GM06990 (cell line): ENCODE measurements around the gene SIL1.

Experiments used
- DNase-seq: peaks from one replicate; pipeline ENCODE4 v3.0.0-alpha.2; 2011; ENCODE audit not compliant: insufficient read length; ENCODE audit errors: extremely low read depth
- H3K27me3 ChIP-seq: replicated peaks from 2 replicates; pipeline ENCODE4 v1.6.0; 2011; ENCODE audit warnings: low read length; ENCODE audit not compliant: control insufficient read depth, insufficient read depth
- H3K36me3 ChIP-seq: 2 replicates; pipeline ENCODE4 v1.5.1; 2011; ENCODE audit warnings: low read length; ENCODE audit not compliant: control insufficient read depth, insufficient read depth
- H3K4me3 ChIP-seq: replicated peaks from 2 replicates; pipeline ENCODE4 v1.5.1; 2011; ENCODE audit warnings: low read depth, mild to moderate bottlenecking, control low read depth, low read length
- CTCF ChIP-seq: IDR thresholded peaks from 2 replicates; pipeline ENCODE4 v1.5.1; 2011; ENCODE audit warnings: low read length, control low read depth, mild to moderate bottlenecking, inconsistent platforms; ENCODE audit not compliant: insufficient read depth, poor library complexity, severe bottlenecking

Gene SIL1

GRCh38 chr5:138954257-138955012 lies 243.7 kb downstream of the SIL1 start:
- no peak for TF ChIP-seq CTCF
- no peak overlapping the region for H3K4me3 ChIP-seq
- no peak for DNase-seq

GRCh38 chr5:138953387-138954256 lies 244.5 kb downstream of the SIL1 start:
- H3K4me3 ChIP-seq, result no peak overlapping the region
- no peaks in the 10 kb centered on the region for H3K27me3 ChIP-seq
- peaks cover 11% of the 10 kb centered on the region for H3K36me3 ChIP-seq
- no peak for TF ChIP-seq CTCF
- DNase-seq, result no peak

More at GRCh38 chr5:138954257-138955012, 243.7 kb downstream of the SIL1 start:
- no peaks in the 10 kb centered on the region for H3K27me3 ChIP-seq
- peaks cover 9% of the 10 kb centered on the region for H3K36me3 ChIP-seq

- Histone ChIP-seq H3K36me3 (peaks cover 13% of the 10 kb centered on the region), H3K4me3 (no peak overlapping the region), H3K27me3 (no peaks in the 10 kb centered on the region)
- no peak for DNase-seq
- no peak for TF ChIP-seq CTCF
These were observed 245.2 kb downstream of the SIL1 start for GRCh38 chr5:138952962-138953361.

GRCh38 chr5:138951986-138952735 lies 246.0 kb downstream of the SIL1 start:
- Histone ChIP-seq H3K27me3 (no peaks in the 10 kb centered on the region), H3K4me3 (no peak overlapping the region), H3K36me3 (peaks cover 15% of the 10 kb centered on the region)
- no peak for DNase-seq
- TF ChIP-seq CTCF, result no peak

GRCh38 chr5:138951091-138951985 lies 246.8 kb downstream of the SIL1 start:
- H3K36me3 ChIP-seq, result peaks cover 20% of the 10 kb centered on the region
- no peak overlapping the region for H3K4me3 ChIP-seq
- no peak for DNase-seq
- TF ChIP-seq CTCF, result no peak
- no peaks in the 10 kb centered on the region for H3K27me3 ChIP-seq
